SK-N-SH (cell line): ENCODE results near the gene MMD.

Experiments
- CHD2 ChIP-seq: fragments of 150-350 bp; IDR thresholded peaks from 2 replicates; pipeline ENCODE4 v1.6.1; 2018; ENCODE audit warnings: low read length; ENCODE audit not compliant: partially characterized antibody
- CTCF ChIP-seq: fragments of 200-600 bp; sonication (generic); IDR thresholded peaks from 2 replicates; pipeline ENCODE4 v1.6.1; 2017; ENCODE audit warnings: antibody characterized with exemption, mild to moderate bottlenecking, moderate library complexity
- ELF1 ChIP-seq: IDR thresholded peaks from 2 replicates; pipeline ENCODE4 v1.4.0; 2012
- GATA2 ChIP-seq: sonication (generic); formaldehyde crosslinking; IDR thresholded peaks from 2 replicates; pipeline ENCODE4 v1.5.0; 2020; ENCODE audit warnings: mild to moderate bottlenecking, missing genetic modification reagents
- POLR2AphosphoS5 ChIP-seq: IDR thresholded peaks from 2 replicates; pipeline ENCODE4 v1.6.1; 2012; ENCODE audit warnings: low read depth, low read length
- SIN3A ChIP-seq: IDR thresholded peaks from 2 replicates; pipeline ENCODE4 v1.6.1; 2012; ENCODE audit warnings: low read depth, mild to moderate bottlenecking, low read length, moderate library complexity, borderline replicate concordance
- SMC3 ChIP-seq: IDR thresholded peaks from 2 replicates; pipeline ENCODE4 v1.6.1; 2012; ENCODE audit warnings: low read depth, low read length, improper control_type of control experiment
- TAF1 ChIP-seq: IDR thresholded peaks from 2 replicates; pipeline ENCODE4 v1.6.1; 2012; ENCODE audit warnings: low read depth, mild to moderate bottlenecking, low read length, moderate library complexity, borderline replicate concordance
- YY1 ChIP-seq: IDR thresholded peaks from 2 replicates; pipeline ENCODE4 v1.4.0; 2012; ENCODE audit warnings: low read depth, mild to moderate bottlenecking

- TF ChIP-seq SIN3A: no peak
- TF ChIP-seq CTCF: no peak
- no peak; the same call in 1 of the 2 replicates for TF ChIP-seq SMC3
- TF ChIP-seq ELF1: no peak
- TF ChIP-seq GATA2 (CRISPR knock-in tag): peak; percentile 49
- no peak for TF ChIP-seq POLR2AphosphoS5
- TF ChIP-seq YY1: no peak
- no peak for TF ChIP-seq TAF1
- no peak for TF ChIP-seq CHD2
Measured at GRCh38 chr17:55410722-55411462, 10.7 kb downstream of the MMD start.
